AG09309 (cell line): Measurements from ENCODE around the gene CFTR.
"Not testable (repeated sequence)": the region's sequence is repeated elsewhere in the genome, so short reads cannot be mapped to it uniquely, and the experiment has no call there.

Experiments
- DNase-seq: peaks from one replicate; pipeline ENCODE4 v3.0.0-alpha.2; 2010; ENCODE audit warnings: low read depth
- H3K4me3 ChIP-seq: 2 replicates; pipeline ENCODE4 v1.5.1; 2011; ENCODE audit warnings: mild to moderate bottlenecking, low read depth, low read length, moderate library complexity; ENCODE audit not compliant: control insufficient read depth
- TF ChIP-seq, protein P1 (sequence below): IDR thresholded peaks from 2 replicates; pipeline ENCODE4 v1.5.1; 2011; ENCODE audit warnings: mild to moderate bottlenecking, low read depth, low read length, inconsistent platforms; ENCODE audit not compliant: insufficient read depth, control insufficient read depth; ENCODE audit errors: missing control alignments

CFTR gene

GRCh38 chr7:117707080-117707479 lies 227.3 kb downstream of the CFTR start:
- TF ChIP-seq, protein P1, sequence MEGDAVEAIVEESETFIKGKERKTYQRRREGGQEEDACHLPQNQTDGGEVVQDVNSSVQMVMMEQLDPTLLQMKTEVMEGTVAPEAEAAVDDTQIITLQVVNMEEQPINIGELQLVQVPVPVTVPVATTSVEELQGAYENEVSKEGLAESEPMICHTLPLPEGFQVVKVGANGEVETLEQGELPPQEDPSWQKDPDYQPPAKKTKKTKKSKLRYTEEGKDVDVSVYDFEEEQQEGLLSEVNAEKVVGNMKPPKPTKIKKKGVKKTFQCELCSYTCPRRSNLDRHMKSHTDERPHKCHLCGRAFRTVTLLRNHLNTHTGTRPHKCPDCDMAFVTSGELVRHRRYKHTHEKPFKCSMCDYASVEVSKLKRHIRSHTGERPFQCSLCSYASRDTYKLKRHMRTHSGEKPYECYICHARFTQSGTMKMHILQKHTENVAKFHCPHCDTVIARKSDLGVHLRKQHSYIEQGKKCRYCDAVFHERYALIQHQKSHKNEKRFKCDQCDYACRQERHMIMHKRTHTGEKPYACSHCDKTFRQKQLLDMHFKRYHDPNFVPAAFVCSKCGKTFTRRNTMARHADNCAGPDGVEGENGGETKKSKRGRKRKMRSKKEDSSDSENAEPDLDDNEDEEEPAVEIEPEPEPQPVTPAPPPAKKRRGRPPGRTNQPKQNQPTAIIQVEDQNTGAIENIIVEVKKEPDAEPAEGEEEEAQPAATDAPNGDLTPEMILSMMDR: no peak
- H3K4me3 ChIP-seq: no peak overlapping the region
- DNase-seq: no peak

- DNase-seq, H3K4me3 ChIP-seq: not testable (repeated sequence)
Measured at GRCh38 chr7:117708173-117708572, 228.3 kb downstream of the CFTR start.

- no peak for DNase-seq
- TF ChIP-seq, protein P1: no peak
- H3K4me3 ChIP-seq: no peak overlapping the region
Measured at GRCh38 chr7:117711556-117711955, 231.7 kb downstream of the CFTR start.

- TF ChIP-seq, protein P1: peak; percentile 60
- DNase-seq: peak; percentile 14
Measured at GRCh38 chr7:117715784-117716445, 236.1 kb downstream of the CFTR start.

DNA sequence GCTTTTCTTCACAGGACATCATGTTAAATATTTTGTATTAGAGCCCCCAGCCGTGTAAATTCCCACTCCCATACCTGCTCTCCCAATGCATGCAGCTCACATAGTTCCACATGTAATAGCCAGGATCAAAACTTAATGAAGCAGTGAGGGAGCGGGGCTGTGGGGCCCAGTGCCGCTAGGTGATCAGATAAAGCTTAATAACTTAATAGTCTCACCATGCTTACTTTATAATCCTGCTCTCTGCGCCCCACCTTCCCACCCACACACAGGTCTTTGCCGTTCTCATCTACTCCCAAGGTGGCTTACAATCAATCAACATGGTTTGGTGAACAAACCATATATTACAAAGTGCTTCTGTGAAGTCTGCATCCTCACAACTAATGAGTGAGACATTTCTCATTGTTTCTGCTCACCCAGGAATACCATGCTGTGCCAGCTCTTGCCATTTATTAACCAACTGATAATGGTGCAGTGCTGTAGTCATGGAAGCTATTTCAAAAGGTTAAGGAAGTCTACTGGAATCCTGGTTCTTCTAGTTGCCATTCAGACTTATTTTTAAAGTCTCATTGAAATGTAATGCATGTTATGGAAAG lies 237.0 kb downstream of the CFTR start:
- DNase-seq: no peak
- H3K4me3 ChIP-seq: no peak overlapping the region
- TF ChIP-seq, protein P1: no peak

More at GRCh38 chr7:117715784-117716445, 236.1 kb downstream of the CFTR start:
- H3K4me3 ChIP-seq: no peak overlapping the region

DNA sequence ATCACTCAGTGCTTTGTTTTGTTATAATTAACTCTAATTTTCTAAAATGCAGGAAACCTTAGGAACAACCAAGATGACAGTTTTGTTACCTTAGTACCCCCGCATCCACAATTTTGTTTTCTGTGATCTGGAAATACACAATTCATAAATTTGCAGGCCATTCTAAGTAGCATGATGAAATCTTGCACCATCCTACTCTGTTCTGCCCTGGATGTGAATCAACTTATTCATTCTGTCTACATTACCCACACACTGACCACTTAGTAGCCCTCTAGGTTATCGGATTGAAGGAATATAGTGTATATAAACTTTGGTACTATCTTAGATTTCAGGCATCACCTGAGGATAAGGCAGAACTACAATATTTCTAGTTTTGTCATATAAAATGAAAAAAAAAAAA lies 237.5 kb downstream of the CFTR start:
- DNase-seq: no peak
- TF ChIP-seq, protein P1: no peak
- no peak overlapping the region for H3K4me3 ChIP-seq
